ENCODE data around the gene RAC2.

RAC2 gene

GRCh38 chr22:37219533-37219932, 24.5 kb downstream of the RAC2 start:
- DNase-seq (ENCODE audit: low read depth): no peak

GRCh38 chr22:37218771-37219411, 25.2 kb downstream of the RAC2 start:
- DNase-seq (ENCODE audit: low read depth): no peak

GRCh38 chr22:37218399-37218770, 25.7 kb downstream of the RAC2 start:
- no peak for DNase-seq (ENCODE audit: low read depth)

GRCh38 chr22:37215890-37216289, 28.2 kb downstream of the RAC2 start:
- no peak for DNase-seq (ENCODE audit: low read depth)

- DNase-seq (ENCODE audit: low read depth): no peak
Measured at GRCh38 chr22:37214731-37215030, 29.4 kb downstream of the RAC2 start.

- DNase-seq (ENCODE audit: low read depth): no peak
Measured at GRCh38 chr22:37213941-37214730, 29.9 kb downstream of the RAC2 start.

- DNase-seq (ENCODE audit: low read depth): no peak
Measured at GRCh38 chr22:37213218-37213855, 30.7 kb downstream of the RAC2 start.

GRCh38 chr22:37212174-37212906, 31.7 kb downstream of the RAC2 start, which contains the start of gene SSTR3:
Gene SSTR3, minus strand, starts transcription at chr22:37212477. Its CDS starts 4,674 bp downstream, at chr22:37207803.
- no peak for DNase-seq (ENCODE audit: low read depth)

- DNase-seq (ENCODE audit: low read depth): no peak
Measured at GRCh38 chr22:37211866-37212173, 32.2 kb downstream of the RAC2 start.

- DNase-seq (ENCODE audit: low read depth): no peak
Measured at GRCh38 chr22:37211075-37211865, 32.8 kb downstream of the RAC2 start.

- no peak for DNase-seq (ENCODE audit: low read depth)
Measured at GRCh38 chr22:37210041-37210803, 33.8 kb downstream of the RAC2 start.

GRCh38 chr22:37209140-37209845, 34.8 kb downstream of the RAC2 start:
- no peak for DNase-seq (ENCODE audit: low read depth)

GRCh38 chr22:37208401-37209139, 35.5 kb downstream of the RAC2 start:
- no peak for DNase-seq (ENCODE audit: low read depth)

GRCh38 chr22:37207981-37208380, 36.1 kb downstream of the RAC2 start:
- DNase-seq (ENCODE audit: low read depth): no peak

- no peak for DNase-seq (ENCODE audit: low read depth)
Measured at GRCh38 chr22:37206841-37207821, 36.9 kb downstream of the RAC2 start.

- no peak for DNase-seq (ENCODE audit: low read depth)
Measured at GRCh38 chr22:37206118-37206840, 37.8 kb downstream of the RAC2 start.

GRCh38 chr22:37205046-37205445, 39.0 kb downstream of the RAC2 start:
- no peak for DNase-seq (ENCODE audit: low read depth)
